NCI-H2171 treated with DMSO at 0.1 percent for 48 hours (cell line): ENCODE measurements around the gene MED25.

ENCODE experiments used
- DNase-seq: peaks from one replicate; lab custom pipeline; 2025; lab: John Stamatoyannopoulos, UW

Gene MED25

DNA sequence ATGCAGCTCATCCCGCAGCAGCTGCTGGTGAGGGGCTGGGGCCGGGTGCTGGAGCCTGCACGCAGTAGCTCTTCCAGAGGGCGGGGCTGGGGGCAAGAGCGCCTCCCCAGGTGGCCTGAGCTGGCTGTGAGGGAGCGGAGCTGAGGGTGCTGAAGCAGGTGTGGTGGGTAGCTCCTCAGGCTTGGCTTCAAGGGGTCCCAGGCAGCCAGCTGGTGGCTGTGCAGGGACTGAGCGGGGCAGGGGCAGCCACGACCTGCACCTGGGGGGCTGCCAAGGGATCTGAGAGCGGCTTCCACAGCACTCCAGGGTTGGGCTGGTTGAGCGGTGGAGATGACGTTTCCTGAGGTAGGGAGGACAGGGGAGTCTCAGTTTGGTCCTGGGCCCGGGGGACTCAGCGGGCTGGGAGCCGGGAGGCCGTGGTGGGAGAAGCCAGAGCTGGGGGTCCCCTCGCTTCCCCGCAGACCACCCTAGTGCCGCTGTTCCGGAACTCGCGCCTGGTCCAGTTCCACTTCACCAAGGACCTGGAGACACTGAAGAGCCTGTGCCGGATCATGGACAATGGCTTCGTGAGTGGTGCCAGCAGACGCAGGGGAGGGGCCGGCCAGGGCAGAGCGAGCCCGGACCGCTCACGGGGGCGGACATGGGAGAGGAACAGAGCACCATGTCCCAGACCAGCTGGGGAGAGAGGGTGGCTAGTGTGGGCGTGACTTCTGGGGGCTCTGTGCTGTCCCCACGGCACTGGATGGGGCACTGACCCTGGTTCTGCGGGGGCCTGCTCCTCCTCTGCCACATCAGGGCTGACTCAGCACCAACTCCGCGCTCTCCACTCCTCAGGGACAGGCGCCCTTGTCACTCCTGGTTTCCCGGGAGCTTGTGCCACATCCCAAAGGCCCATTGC lies 40.2 kb downstream of the MED25 start:
- no peak for DNase-seq

DNA sequence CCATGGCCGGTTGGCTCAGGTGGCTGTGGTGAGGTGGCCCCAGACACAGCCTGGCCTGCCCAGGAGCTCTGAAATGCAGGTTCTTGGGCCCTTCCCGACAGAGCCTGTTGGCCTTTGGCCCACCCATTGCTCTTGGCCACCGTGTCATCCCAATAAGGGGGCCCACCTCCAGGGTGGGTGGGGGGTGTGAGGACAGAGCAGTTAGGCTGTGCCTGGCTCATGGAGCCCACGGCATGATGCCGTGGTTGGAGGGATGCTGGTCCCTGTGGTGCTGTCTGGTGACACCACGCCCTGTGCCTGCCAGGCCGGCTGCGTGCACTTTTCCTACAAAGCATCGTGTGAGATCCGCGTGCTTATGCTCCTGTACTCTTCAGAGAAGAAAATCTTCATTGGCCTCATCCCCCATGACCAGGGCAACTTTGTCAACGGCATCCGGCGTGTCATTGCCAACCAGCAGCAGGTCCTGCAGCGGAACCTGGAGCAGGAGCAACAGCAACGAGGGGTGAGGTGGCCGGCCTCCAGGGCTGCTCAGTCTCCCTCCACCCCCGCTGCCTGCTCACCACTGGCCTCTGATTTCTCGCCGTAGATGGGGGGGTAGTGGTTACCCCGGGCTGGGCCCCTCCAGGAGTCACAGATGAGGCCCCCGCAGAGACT lies 41.7 kb downstream of the MED25 start:
- no peak for DNase-seq

DNA sequence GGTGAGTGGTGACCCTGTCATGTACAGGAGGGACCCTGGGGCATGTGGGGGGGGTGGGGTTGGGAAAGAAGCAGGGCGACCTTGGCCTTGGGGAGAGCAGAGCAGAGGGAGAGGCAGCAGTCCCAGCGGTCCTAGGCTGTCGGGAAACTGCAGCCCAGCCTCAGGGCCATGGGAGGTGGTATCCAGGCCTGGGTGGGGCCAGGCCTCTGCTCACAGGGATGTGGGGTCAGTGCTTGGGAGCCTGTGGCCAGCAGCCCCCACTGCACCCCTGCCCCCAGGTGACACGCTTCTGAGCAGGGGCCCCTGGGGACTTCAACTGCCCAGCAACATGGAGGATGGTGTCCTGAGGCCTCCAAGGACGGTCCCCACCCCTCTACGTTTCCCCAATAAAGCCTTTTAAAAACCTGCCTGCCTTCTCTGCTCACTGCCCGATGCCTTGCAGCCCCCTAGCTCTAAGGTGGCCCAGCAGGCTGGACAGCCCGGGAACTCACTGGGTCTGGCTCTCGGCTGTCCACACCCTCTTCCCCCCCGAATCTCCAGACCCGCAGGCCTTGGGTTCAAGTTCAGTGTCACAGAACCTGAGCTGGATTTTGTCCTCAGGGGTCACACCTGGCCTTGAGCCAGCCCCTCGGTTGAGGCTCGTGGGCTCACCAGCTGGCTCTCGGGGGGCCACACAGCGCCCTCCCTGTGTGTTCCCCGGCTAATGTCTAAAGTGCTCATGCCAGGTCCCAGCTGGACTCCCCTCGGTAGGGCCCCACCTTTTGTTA lies 42.4 kb downstream of the MED25 start:
- DNase-seq, result no peak

DNA sequence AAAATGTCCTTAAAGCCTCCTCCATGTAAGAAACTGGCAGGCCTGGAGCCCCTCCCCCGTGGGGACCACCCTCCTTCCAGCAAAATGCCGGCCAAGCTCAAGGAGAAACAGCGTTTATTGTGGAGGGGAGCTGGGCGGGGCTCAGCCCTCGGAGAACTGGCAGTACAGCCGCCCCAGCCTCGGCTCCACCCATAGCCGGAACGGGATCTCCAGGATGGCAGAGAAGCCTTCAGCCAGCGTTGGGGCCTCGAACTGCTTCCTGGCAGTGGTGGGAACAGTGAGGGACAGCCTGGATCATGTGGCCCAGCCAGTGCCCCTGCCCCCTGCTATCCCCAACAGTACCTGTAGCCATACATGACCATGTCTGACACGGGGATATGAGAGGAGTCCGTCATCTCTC lies 43.0 kb downstream of the MED25 start:
- no peak for DNase-seq

DNA sequence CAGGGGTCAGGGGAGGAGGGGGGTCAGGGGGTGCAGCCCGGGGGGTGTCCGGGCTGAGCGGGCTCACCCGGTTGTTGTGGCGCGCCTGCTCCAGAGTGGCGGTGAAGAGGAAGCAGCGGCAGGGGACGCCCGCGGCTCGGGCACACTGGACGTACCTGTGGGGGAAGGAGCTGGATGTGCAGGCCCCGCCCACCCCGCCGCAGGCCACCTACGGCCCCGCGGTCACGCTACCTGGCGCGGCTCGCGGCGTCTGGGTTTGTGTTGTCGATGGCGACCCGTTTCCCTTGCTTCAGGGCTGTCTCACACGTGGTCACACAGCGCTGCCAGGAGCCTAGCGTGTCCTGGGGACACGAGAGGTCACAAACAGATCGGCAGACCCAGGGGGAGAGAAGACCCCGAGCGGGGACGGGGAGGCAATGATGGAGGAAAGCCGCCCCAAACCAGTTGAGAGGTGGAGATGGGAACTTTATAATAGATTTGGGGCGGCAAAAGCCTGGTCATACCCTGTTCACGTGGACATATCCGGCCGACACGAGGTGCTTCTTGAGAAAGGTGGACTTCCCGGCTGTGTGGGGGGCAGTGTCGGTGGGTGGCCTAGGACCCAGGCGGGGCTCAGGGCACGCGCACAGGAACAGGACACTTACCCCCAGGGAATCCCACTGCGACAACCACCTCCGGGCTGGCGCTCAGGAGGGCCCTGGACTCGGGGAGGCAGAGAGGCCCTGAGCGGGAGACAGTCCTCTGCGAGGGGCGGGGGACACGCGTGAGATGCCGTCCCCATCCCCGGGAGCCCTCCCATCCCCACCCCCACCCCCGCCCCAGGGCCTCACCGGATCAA lies 43.7 kb downstream of the MED25 start:
- DNase-seq, result no peak

DNA sequence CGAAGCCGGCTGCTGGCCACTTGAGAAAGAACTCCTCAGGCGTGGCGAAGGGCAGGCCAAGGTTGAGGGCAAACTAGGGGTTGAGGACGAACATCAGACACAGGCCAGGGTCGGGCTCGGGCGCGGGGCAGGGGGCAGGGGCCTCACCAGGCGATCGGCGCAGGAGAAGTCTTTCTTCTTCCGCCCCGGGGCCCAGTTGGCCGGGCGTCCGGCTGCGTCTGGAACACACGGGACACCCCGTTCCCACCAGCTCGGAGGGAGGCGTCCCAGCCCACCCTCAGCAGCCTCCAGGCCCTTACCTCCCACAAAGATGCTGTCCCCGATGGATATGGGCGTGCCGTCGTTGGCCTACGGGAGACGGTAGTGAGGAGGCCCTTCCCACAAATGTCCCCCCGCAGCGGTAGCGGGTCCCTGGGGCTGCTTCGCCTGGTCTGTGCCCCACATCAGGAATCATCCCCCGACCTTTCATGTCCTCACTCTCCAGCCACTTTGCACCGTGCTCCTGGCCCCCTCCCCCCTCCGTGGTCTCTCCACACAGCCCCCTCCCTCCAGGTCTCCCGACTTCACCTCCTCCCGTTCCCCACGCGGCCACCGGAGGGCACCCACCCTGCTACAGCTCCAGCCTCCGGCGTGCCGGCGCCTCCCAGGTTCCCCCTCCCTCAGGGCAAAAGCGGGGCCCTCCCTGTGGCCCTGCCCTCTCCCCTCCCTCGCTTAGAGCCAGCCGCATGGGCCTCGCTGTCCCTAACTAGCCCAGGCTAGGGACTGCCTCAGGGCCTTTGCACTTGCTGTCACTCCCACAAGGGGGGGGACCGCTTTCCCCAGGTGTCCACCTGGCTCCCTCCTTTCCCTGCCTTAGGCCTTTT lies 44.5 kb downstream of the MED25 start:
- DNase-seq, result no peak

DNA sequence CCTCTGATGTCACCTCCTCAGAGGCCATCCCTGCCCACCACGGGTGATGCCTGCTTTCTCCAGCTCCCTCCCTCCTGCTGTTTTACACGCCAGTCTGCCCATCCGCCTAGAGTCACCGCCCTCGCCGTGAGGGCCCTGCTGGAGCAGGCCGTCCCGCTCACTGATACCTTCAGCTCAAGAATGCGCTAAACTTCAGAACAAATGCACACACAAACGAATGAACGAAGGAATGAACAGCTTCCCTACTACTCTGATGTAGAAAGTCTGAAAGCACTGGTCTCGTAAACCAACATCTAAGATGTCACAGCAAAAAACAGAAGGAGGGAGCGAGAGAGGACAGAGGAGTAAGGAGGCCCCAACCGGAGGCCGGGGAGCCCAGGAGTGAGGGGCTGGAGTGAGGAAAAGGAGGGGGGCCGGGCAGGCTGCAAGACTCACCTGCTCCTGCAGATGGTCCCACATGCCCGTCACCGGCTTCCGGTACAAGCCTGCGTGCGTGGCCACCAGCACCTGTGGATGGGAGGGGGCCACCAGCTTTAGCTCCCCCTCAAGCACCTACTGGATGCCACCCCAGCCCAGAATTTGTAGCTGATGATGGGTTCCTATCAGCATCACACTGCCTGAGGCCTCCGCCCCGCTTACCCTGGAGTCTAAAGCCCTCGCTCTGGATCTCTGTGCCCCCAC lies 45.3 kb downstream of the MED25 start:
- no peak for DNase-seq

DNA sequence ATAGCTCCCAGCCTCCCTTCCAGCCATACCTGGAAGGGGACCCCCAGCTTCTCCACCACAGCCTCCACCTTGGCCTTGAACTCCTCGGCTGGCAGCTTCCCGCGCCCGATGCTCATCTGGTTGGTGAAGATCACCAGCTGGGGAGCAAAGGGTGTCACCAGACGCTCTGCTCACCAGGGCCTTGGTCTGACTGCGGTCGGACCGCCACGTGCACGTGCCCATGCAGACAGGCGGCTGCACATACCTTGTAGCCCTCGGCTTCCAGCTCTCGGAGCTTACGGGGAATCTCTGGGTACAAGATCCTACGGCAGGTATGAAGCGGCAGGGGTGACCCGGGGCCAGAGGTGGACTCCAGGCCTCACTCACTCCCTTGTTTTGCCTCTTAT lies 45.8 kb downstream of the MED25 start:
- DNase-seq, result no peak

DNA sequence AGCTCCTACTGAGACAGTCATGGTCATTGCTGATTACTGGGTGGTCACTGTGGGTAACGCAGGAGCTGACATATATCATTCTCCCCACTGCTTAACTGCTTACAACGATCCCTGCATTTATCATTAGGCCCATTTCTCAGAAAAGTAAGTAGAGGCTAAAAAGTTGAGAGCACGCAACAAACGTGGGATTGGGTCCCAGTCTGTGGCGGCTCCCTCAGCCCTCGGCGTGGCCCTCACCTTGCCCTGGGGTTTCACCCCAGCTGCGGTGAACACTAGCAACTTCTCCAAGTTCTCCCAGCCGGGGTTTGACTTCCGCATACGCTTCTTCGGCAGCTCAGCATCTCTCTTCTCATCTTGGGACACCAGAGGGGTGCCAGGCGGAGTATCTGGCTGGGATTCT lies 46.8 kb downstream of the MED25 start:
- DNase-seq, result no peak

DNA sequence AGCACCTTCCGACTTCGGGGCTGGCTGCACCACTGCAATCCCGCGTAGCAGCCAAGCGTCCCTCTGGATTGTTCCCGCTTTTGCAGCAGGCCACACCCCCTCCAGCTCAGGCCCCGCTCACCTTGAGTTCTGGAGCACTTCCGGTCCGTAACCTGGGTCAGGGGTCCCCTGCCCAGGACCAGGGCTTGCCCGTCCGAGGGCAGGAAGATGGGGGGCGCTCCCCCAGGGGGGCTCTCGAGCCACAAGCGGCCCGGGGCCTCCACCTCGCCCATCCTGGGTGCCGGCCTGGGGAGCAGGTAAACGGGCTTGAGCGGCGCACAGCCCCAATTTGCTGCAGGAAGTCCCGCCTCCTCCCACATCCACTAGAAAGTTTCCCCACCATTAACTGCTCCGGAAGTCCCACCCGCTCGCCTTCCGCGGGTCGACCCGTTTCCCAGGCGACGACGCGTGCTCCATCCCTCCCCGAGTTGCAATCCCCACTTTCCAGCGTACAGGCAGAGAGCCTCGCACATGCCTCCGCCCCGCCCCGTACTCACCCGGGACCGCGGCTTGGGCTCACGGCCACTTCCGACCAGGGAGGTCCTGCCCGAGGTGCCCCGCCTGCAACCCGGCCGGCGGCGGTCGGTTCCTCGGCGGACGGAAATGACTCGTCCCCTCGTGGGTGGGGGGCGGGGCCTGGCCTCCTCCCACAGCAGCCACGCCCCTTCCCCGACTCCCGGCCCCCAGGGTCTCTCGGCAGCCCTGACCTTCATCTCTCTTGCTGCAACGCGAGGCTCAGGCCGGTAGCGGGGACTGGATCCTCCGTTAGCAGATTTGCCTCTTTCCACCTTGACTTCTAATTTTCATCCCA lies 49.1 kb downstream of the MED25 start, which contains the start of gene PNKP:
Gene PNKP (minus strand): TSS at position 644 of the 850 bp plus-strand sequence. CDS start 372 bp downstream, at position 272.
- peak; percentile 92 for DNase-seq

DNA sequence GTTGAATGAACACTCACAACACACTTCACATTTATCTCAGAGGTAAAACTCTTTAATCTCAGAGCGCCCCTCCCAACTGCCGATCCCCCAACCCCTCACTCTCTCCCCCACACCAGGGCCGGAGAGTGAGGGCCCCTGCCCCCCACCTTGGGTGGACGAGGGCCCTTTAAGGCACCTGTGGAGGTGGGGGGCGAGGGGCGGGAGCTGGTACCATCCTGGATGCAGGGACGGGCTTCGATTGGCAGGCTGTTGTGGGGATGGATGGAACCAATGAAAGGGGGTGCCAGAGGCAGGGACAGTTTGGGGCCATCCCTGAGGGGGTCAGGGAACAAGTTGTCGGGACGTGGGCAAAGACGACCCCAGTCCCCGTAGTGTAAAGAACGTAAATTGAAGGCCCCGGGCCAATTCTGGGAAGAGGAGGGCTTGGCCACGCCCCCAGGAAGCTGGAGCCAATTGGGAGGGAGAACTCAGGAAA lies 51.0 kb downstream of the MED25 start:
- DNase-seq, result no peak

DNA sequence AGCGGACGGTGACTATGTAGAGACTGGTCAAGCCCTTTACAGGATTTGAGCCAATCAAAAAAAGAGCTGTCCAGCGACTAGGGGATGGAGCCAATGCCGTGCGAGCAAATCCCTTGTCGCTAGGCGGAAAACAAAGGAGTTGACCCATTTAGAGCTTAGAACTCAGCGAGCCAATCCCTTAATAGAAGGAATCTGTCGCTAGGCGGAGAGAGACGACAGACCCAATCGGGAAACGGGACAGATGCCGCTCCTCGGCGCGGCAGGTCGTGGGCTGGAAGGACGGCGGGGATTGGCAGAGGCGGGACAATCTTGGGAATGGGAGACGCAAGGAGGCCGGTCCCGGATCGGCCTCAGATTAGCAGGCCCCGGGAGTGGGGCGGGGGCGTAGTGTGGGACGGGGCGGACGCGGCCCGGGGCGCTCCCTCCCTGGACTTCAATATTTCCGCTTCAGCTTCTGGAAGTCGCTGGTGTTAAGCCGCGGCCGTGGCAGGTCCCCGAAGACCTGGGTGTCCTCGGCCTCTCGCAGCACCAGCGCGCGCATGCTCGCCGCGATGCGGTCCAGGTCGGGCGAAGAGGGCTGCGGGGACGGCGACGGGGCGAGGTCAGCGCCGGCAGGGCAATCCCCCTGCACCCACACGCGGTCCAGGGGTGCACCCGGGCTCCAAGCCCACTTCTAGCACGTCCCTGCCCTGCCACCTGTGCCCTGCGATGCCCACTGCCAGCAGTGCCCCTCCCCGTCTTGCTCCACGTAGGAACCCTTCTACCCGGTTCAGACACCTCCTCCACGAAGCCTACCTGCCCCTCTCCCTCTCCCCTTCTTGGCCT lies 51.6 kb downstream of the MED25 start:
- peak; percentile 100 for DNase-seq

DNA sequence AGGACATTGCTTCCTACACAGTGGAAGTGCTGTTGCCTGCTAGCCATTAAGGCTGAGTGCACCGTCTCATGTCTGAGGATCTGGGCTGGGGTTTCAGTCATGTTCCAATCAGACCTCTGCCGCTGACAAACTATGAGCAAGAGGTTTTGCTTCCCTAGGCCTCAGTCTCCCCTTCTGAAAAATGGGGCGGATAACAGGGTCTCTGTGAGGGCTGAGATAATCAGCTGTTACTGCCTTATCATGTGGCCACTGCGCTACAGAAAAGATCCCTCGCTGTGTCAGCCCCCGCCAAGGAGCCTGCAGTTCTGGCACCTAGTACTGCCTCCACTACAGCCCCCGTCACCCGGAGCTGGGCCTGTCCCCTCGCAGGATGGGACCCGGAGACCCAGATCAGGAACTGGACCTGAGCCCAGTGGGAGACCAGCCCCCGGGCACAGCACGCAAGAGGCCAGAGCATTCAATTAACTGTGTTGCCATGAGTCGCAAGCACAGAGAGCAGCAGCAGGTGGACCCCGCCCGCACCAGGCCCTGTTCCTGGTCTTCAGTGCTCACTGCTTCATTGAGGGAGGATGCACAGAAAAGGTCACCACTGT lies 52.3 kb downstream of the MED25 start:
- DNase-seq, result no peak

DNA sequence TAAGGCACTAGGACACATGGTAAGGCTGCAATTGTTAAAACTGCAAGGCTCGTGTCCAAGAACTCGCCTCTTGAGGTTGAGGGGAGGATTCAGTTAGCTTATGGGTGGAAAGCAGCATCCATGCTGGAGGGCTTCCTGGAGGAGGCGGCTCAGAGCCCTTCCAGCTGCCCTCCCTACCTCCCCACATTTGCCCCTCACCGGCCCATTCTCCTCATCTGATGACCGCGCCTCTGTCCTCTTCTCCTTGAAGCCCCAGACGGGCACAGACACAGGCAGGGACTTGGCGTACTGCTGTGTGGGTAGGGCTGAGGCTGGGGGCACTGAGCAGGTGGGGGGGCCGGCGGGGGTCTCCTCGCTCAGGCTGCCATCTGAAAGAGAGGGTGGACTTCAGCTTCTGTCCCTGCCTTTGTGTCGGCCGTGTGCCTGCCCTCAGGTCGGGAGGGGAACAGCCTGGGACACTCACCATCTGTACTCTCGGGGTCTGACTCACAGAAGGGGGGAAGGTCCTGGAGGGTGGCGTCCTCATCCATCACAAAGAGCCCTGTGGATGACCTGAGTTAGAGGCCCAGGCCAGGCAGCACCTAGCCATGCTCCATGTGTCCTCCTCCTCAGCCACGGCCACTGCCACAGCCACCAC lies 53.4 kb downstream of the MED25 start:
- DNase-seq, result no peak

DNA sequence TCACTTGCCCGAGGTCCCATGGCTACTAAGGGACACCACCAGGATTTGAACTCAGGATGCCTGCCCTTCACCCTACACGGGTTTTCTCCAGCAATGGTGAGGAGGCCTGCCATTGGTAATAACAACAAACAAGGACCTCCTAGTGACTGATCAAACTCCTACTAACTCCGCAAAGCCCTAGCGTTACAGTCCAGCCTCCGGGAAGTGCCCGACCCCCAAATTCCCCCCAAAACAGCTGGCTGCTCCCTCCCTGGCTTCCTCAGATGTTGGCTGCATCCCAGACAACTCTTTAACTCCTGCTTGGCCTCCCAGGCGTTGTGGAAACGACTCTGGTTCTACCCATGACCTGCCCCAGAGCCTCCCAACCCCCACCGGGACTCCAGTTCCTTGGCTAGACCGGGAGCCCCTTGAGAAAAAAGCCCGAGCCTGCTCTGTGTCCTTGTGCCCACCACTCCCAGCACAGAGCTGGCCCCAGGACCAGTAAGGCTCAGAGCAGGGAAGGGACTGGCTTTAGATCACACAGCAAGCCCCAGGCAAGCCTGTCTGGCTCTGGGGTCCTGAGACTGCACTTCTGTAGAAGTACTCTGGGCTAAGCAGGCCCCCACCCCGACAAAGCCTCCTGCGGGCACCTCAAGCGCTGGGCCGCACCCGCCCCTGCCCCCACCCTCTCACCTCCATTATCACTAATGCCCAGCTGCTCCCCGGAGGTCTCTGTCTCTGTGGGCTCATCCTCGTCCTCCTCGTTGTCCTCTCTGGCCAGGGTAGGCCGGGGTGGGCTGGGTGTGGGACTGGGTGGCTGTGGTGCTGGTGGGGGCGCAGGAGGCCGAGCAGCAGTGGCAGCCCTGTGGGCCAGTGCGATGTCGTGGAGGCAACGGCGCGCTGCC lies 54.4 kb downstream of the MED25 start:
- no peak for DNase-seq

DNA sequence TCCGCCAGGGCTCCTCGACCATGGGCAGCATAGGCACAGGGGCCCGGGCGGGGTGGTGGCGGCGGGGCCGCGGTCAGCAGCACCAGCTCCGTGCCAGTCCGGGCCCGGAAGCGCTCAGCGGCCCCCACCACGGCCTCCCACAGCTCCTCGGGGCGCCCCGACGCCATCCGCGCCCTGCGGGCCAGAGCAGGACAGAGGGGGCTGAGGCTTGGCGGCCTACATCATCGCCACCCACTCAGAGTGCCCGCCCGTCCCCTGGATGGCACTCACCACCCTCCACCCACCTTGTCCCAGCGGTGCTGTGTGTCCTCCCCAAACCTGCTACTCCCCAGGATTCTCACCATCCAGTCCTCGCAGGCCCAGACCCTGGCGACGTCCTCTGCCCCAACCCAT lies 55.0 kb downstream of the MED25 start:
- DNase-seq, result no peak
